GM18951 (cell line): ENCODE data around the gene SERPINA4.

Experiments used
- POLR2A ChIP-seq: IDR thresholded peaks from 4 replicates; pipeline ENCODE4 v1.6.1; 2011; ENCODE audit warnings: mild to moderate bottlenecking; ENCODE audit not compliant: insufficient read length, insufficient read depth; ENCODE audit errors: extremely low read depth
- in situ Hi-C: fragments of 300-500 bp; cut with MboI; formaldehyde crosslinking; loops from one replicate; pipeline ENCODE4 v1.12.0; 2022; ENCODE audit warnings: low sequenced_read_pairs, mixed read lengths, inconsistent platforms; ENCODE audit not compliant: unreplicated experiment

Gene SERPINA4

GRCh38 chr14:94538070-94538740, 23.0 kb upstream of the SERPINA4 start:
- TF ChIP-seq POLR2A, result no peak
- in situ Hi-C loops, result no loop called here

- in situ Hi-C loops, result no loop called here
- no peak for TF ChIP-seq POLR2A
Observed at GRCh38 chr14:94539181-94539580, 22.1 kb upstream of the SERPINA4 start.

GRCh38 chr14:94540031-94540794, 21.0 kb upstream of the SERPINA4 start:
- in situ Hi-C loops, result loop anchor here (10.0 kb wide), 1 partner anchor 105 kb away; no protein-coding TSS in a partner anchor
- no peak for TF ChIP-seq POLR2A

GRCh38 chr14:94541234-94541975, 19.8 kb upstream of the SERPINA4 start:
- TF ChIP-seq POLR2A, result no peak
- in situ Hi-C loops, result loop anchor here (10.0 kb wide), 1 partner anchor 107 kb away; no protein-coding TSS in a partner anchor

- TF ChIP-seq POLR2A, result no peak
- in situ Hi-C loops, result loop anchor here (10.0 kb wide), 1 partner anchor 107 kb away; no protein-coding TSS in a partner anchor
Observed at GRCh38 chr14:94542111-94542810, 19.0 kb upstream of the SERPINA4 start.

- no peak for TF ChIP-seq POLR2A
- in situ Hi-C loops, result loop anchor here (10.0 kb wide), 1 partner anchor 108 kb away; no protein-coding TSS in a partner anchor
Observed at GRCh38 chr14:94542811-94543440, 18.3 kb upstream of the SERPINA4 start.

GRCh38 chr14:94543449-94544124, 17.7 kb upstream of the SERPINA4 start:
- in situ Hi-C loops, result loop anchor here (10.0 kb wide), 1 partner anchor 109 kb away; no protein-coding TSS in a partner anchor
- TF ChIP-seq POLR2A, result no peak

- TF ChIP-seq POLR2A, result no peak
- in situ Hi-C loops, result loop anchor here (10.0 kb wide), 1 partner anchor 110 kb away; no protein-coding TSS in a partner anchor
Observed at GRCh38 chr14:94544726-94545125, 16.5 kb upstream of the SERPINA4 start.

- in situ Hi-C loops, result loop anchor here (10.0 kb wide), 1 partner anchor 110 kb away; no protein-coding TSS in a partner anchor
- TF ChIP-seq POLR2A, result no peak
Observed at GRCh38 chr14:94545131-94545841, 16.0 kb upstream of the SERPINA4 start.

GRCh38 chr14:94547151-94547680, 14.0 kb upstream of the SERPINA4 start:
- TF ChIP-seq POLR2A, result no peak
- in situ Hi-C loops, result loop anchor here (10.0 kb wide), 1 partner anchor 112 kb away; no protein-coding TSS in a partner anchor

GRCh38 chr14:94547726-94548125, 13.5 kb upstream of the SERPINA4 start:
- TF ChIP-seq POLR2A, result no peak
- in situ Hi-C loops, result loop anchor here (10.0 kb wide), 1 partner anchor 113 kb away; no protein-coding TSS in a partner anchor
